ENCODE results near the gene PPP2R2C. TPM values are rescaled to one million over a fixed set of nuclear protein-coding genes. Genes with fewer than 3 reads are reported as not detected.

Gene PPP2R2C
- total RNA-seq, 6 experiments from 2014 or later: 0.12 to 0.27 TPM; not detected in 4

DNA sequence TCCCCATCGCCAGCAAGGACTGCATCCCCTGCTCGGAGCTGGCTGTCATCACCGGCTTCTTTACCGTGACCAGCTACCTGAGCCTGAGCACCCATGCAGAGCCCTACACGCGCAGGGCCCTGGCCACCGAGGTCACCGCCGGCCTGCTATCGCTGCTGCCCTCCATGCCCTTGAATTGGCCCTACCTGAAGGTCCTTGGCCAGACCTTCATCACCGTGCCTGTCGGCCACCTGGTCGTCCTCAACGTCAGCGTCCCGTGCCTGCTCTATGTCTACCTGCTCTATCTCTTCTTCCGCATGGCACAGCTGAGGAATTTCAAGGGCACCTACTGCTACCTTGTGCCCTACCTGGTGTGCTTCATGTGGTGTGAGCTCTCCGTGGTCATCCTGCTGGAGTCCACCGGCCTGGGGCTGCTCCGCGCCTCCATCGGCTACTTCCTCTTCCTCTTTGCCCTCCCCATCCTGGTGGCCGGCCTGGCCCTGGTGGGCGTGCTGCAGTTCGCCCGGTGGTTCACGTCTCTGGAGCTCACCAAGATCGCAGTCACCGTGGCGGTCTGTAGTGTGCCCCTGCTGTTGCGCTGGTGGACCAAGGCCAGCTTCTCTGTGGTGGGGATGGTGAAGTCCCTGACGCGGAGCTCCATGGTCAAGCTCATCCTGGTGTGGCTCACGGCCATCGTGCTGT is 171.2 kb downstream of the PPP2R2C start:
- H3K36me3 ChIP-seq: peaks cover 0 to 12% (median 3%) of the 10 kb centered on the region in 4 donors
- H3K4me1 ChIP-seq: no peaks in the 10 kb centered on the region
- H3K4me3 ChIP-seq: no peak overlapping the region
- intact Hi-C loops (cut with DNase I): no loop called here
- 84% methylated on average over 20 of the region's 35 CpGs for WGBS (ENCODE audit: insufficient coverage, low coverage, low lambda C conversion rate, missing lambda C conversion rate)
- DNase-seq: peak in 1 of 3 donors; percentile 14
- H3K27ac ChIP-seq: no peak overlapping the region
- H3K27me3 ChIP-seq: no peaks in the 10 kb centered on the region
- no peak for ATAC-seq
- no peaks in the 10 kb centered on the region for H3K9me3 ChIP-seq
- no peak for TF ChIP-seq POLR2A (IDR thresholded peaks at IDR 0.05)
- TF ChIP-seq, protein P1, sequence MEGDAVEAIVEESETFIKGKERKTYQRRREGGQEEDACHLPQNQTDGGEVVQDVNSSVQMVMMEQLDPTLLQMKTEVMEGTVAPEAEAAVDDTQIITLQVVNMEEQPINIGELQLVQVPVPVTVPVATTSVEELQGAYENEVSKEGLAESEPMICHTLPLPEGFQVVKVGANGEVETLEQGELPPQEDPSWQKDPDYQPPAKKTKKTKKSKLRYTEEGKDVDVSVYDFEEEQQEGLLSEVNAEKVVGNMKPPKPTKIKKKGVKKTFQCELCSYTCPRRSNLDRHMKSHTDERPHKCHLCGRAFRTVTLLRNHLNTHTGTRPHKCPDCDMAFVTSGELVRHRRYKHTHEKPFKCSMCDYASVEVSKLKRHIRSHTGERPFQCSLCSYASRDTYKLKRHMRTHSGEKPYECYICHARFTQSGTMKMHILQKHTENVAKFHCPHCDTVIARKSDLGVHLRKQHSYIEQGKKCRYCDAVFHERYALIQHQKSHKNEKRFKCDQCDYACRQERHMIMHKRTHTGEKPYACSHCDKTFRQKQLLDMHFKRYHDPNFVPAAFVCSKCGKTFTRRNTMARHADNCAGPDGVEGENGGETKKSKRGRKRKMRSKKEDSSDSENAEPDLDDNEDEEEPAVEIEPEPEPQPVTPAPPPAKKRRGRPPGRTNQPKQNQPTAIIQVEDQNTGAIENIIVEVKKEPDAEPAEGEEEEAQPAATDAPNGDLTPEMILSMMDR (IDR thresholded peaks at IDR 0.05): no peak

DNA sequence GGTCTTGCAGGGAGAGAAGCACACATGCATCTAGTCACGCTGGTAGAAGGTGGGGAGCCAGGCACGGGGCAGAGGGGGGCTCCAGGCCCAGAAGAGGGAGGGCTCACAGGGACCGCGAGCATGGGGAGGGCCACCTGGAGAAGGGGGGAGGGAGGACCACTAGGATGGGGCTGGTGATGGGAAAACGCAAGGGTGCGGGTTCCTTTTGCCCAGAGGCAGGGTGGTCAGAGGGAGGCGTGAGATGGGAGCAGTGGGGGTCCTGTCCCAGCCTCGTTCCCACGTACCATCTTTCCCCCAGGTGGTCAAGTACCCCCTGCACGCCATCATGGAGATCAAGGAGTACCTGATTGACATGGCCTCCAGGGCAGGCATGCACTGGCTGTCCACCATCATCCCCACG is 172.1 kb downstream of the PPP2R2C start:
- WGBS (ENCODE audit: insufficient coverage, low coverage, low lambda C conversion rate, missing lambda C conversion rate): 80% methylated on average over 8 of the region's 11 CpGs
- Histone ChIP-seq H3K27ac (no peak overlapping the region), H3K9me3 (no peaks in the 10 kb centered on the region), H3K4me3 (no peak overlapping the region), H3K36me3 (peaks cover 0 to 12% (median 3%) of the 10 kb centered on the region in 4 donors), H3K4me1 (no peaks in the 10 kb centered on the region), H3K27me3 (no peaks in the 10 kb centered on the region)
- intact Hi-C loops (cut with DNase I): no loop called here
- TF ChIP-seq, protein P1 (IDR thresholded peaks at IDR 0.05): no peak
- no peak for TF ChIP-seq POLR2A (IDR thresholded peaks at IDR 0.05)
- no peak for ATAC-seq
- no peak for DNase-seq

DNA sequence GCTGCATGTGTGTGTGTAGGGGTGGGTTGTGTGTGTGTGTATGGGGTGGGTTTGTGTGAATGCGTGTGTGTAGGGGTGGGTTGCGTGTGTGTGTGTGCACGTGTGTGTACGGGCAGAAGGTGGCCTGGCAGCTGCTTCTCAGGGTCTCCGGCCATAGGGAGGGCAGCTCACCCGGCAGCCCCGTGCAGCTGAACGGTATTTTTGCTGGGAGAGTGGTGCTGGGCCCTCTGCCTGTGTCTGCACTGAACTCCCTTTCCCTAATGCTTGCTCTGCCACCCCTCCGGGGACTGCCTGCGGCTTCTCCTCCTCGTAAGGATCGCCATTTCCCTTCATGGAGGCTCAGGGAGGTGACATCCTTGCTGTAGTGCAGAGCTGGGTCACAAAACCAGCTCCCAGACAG is 172.5 kb downstream of the PPP2R2C start:
- intact Hi-C loops (cut with DNase I): no loop called here
- Histone ChIP-seq H3K36me3 (peaks cover 0 to 12% (median 3%) of the 10 kb centered on the region in 4 donors), H3K9me3 (no peaks in the 10 kb centered on the region), H3K27me3 (no peaks in the 10 kb centered on the region), H3K4me1 (no peaks in the 10 kb centered on the region), H3K27ac (no peak overlapping the region), H3K4me3 (no peak overlapping the region)
- DNase-seq (peak in 1 of 3 donors; percentile 11), ATAC-seq (no peak)
- TF ChIP-seq, protein P1 (IDR thresholded peaks at IDR 0.05): no peak
- no peak for TF ChIP-seq POLR2A (IDR thresholded peaks at IDR 0.05)
- 100% methylated on average over 2 of the region's 12 CpGs for WGBS (ENCODE audit: insufficient coverage, low coverage, low lambda C conversion rate, missing lambda C conversion rate)

DNA sequence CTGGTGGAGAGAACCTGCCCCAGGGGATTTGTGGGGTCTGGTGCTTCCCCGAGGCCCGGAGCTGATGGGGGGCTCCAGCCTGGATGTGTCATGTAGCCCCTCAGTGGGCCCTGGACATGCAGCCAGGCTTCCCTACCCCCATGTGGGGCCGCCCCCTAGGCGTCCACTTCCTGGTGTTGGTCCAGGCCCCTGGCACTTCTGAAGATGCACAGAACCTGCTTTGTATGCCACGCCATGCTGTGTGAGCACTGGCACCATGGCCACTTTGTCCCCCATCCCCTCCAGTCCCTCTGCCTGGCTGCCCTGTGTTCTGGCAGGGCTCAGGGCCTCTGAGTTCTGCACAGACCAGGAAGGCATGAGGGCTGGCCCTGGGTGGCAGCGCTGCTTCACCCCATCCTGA is 173.6 kb downstream of the PPP2R2C start:
- Histone ChIP-seq H3K36me3 (peaks cover 0 to 12% (median 3%) of the 10 kb centered on the region in 4 donors), H3K27ac (no peak overlapping the region), H3K9me3 (no peaks in the 10 kb centered on the region), H3K4me3 (no peak overlapping the region), H3K27me3 (no peaks in the 10 kb centered on the region), H3K4me1 (no peaks in the 10 kb centered on the region)
- intact Hi-C loops (cut with DNase I): no loop called here
- no CpG with 5 or more reads among the region's 6 CpGs for WGBS (ENCODE audit: insufficient coverage, low coverage, low lambda C conversion rate, missing lambda C conversion rate)
- ATAC-seq (peak in 1 of 4 donors; percentile 6), DNase-seq (peak in 1 of 3 donors; percentile 10)
- no peak for TF ChIP-seq POLR2A (IDR thresholded peaks at IDR 0.05)

DNA sequence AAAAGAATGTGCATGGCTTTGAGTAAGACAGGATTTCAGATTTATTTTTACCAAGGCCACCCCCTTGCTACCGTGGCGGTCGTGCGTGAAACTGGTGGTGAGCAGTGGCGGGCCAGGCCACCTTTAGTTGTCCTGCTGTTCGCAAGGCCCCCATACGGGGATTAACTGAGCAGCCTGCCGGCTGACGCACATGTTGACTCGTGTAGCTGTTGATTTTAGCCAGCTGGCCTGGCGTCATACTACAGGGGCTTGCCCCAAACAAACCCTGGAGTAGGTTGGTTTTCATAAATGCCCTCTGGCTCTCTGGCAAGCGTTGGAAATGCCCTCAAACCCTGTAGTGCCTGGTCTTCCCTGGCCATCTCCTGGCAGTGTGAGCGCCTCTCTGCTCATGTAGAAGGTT is 174.4 kb downstream of the PPP2R2C start:
- Histone ChIP-seq H3K27ac (no peak overlapping the region), H3K27me3 (no peaks in the 10 kb centered on the region), H3K4me1 (no peaks in the 10 kb centered on the region), H3K9me3 (no peaks in the 10 kb centered on the region), H3K4me3 (no peak overlapping the region), H3K36me3 (peaks cover 0 to 12% (median 3%) of the 10 kb centered on the region in 4 donors)
- DNase-seq (peak in 1 of 3 donors; percentile 13), ATAC-seq (no peak)
- TF ChIP-seq POLR2A (IDR thresholded peaks at IDR 0.05): no peak
- TF ChIP-seq, protein P1 (IDR thresholded peaks at IDR 0.05): no peak
- 73% methylated on average over 5 of the region's 13 CpGs for WGBS (ENCODE audit: insufficient coverage, low coverage, low lambda C conversion rate, missing lambda C conversion rate)
- intact Hi-C loops (cut with DNase I): no loop called here

All from right lobe of liver (tissue), 6 donors.